HCT116 (cell line): Measurements from ENCODE around the gene GCC1. TPM values are rescaled to one million over a fixed set of nuclear protein-coding genes. Genes with fewer than 3 reads are reported as not detected.
A peak's percentile ranks its signal among the peaks of the same experiment; 100 is the strongest.

Experiments used
- ATAC-seq: fragments of 200-7000 bp; cut with Tn5 transposase; 2 replicates; pipeline ENCODE4 v1.9.1; 2020; ENCODE audit warnings: mild to moderate bottlenecking, moderate library complexity
- Bru-seq: library from RNA; stranded (reverse); fragments of 400-500 nt; gene quantifications from one replicate; lab custom pipeline; 2021; lab: Mats Ljungman, UMichigan
- BruChase-seq, 2 experiments: library from RNA; stranded (reverse); fragments of 400-500 nt; gene quantifications; one replicate each; lab custom pipeline; 2021; lab: Mats Ljungman, UMichigan
- BruUV-seq: library from RNA; stranded (reverse); fragments of 400-500 nt; replicated peaks from 2 replicates; lab custom pipeline; 2021; lab: Mats Ljungman, UMichigan
- CTCF ChIA-PET: fragments of 300-600 bp; sonication (Branson Sonifier 250); formaldehyde crosslinking; loops from one replicate; lab custom pipeline; 2021; ENCODE audit warnings: antibody characterized with exemption; lab: Charles Lee
- POLR2A ChIA-PET: fragments of 300-600, 350-600 bp; sonication (Branson Sonifier 250); formaldehyde crosslinking; loops from one replicate; lab custom pipeline; 2021; ENCODE audit warnings: antibody characterized with exemption; lab: Charles Lee
- RAD21 ChIA-PET, 2 experiments: fragments of 300-600 bp; sonication (Branson Sonifier 250); formaldehyde crosslinking; loops; one replicate each; lab custom pipeline; 2023; ENCODE audit warnings: low total read pairs in 2 of 2; ENCODE audit not compliant: uncharacterized antibody in 2 of 2, unreplicated experiment in 2 of 2, low non-redundant PET in 1 of 2; lab: Charles Lee
- DNase-seq: peaks from one replicate; pipeline ENCODE4 v3.0.0-alpha.2; 2010; ENCODE audit warnings: low read depth, low spot score
- H2AFZ ChIP-seq: fragments of 200-600 bp; shearing (Covaris generic), sonication (generic); 2 replicates; pipeline ENCODE4 v1.6.1; 2017; ENCODE audit warnings: low read depth, mixed run types, mixed read lengths, antibody characterized with exemption, low read length; ENCODE audit not compliant: poor library complexity, severe bottlenecking
- H3K27ac ChIP-seq: 2 replicates; pipeline ENCODE4 v1.5.1; 2012; ENCODE audit warnings: low read depth, low read length
- H3K27me3 ChIP-seq: fragments of 200-600 bp; sonication (generic); 2 replicates; pipeline ENCODE4 v1.6.1; 2016; ENCODE audit warnings: mixed run types, low read length, mixed read lengths; ENCODE audit not compliant: insufficient read depth
- H3K36me3 ChIP-seq, 2 experiments: fragments of 200-500 bp in 1 of 2; fragments of 200-600 bp in 1 of 2; sonication (Bioruptor generic) in 1 of 2; sonication (generic) in 1 of 2; 2 replicates each; pipeline versions ENCODE4 v1.5.1 to v1.6.1; 2014 to 2016; ENCODE audit warnings: low read length in 2 of 2, inconsistent platforms in 1 of 2, mixed read lengths in 1 of 2, mixed run types in 1 of 2; ENCODE audit not compliant: insufficient read depth in 2 of 2, control insufficient read depth in 1 of 2
- H3K4me1 ChIP-seq, 2 experiments: fragments of 200-600 bp in 1 of 2; sonication (generic) in 1 of 2; 2 replicates each; pipeline versions ENCODE4 v1.5.1 to v1.6.1; 2012 to 2017; ENCODE audit warnings: low read length in 2 of 2, inconsistent platforms in 1 of 2, mild to moderate bottlenecking in 1 of 2, mixed read lengths in 1 of 2, mixed run types in 1 of 2, moderate library complexity in 1 of 2; ENCODE audit not compliant: insufficient read depth in 2 of 2, control insufficient read depth in 1 of 2
- H3K4me2 ChIP-seq: fragments of 200-600 bp; sonication (generic); 2 replicates; pipeline ENCODE4 v1.6.1; 2017; ENCODE audit warnings: mixed run types, low read length, mixed read lengths
- H3K4me3 ChIP-seq, 2 experiments: fragments of 200-600 bp in 1 of 2; sonication (generic) in 1 of 2; replicated peaks in 1 of 2; 2 replicates each; pipeline ENCODE4 v1.5.1; 2011 to 2016; ENCODE audit warnings: low read length in 2 of 2, control low read depth in 1 of 2, low read depth in 1 of 2, mild to moderate bottlenecking in 1 of 2, mixed read lengths in 1 of 2, mixed run types in 1 of 2
- H3K79me2 ChIP-seq: fragments of 200-600 bp; sonication (generic); 2 replicates; pipeline ENCODE4 v1.6.1; 2017; ENCODE audit warnings: mild to moderate bottlenecking, mixed run types, low read length, moderate library complexity, mixed read lengths; ENCODE audit not compliant: insufficient read depth
- H3K9ac ChIP-seq: fragments of 200-600 bp; sonication (generic); 2 replicates; pipeline ENCODE4 v1.6.1; 2016; ENCODE audit warnings: low read length, mixed read lengths
- H3K9me2 ChIP-seq: fragments of 200-600 bp; sonication (generic), shearing (Covaris generic); 2 replicates; pipeline ENCODE4 v1.6.1; 2017; ENCODE audit warnings: mixed run types, mild to moderate bottlenecking, moderate library complexity; ENCODE audit not compliant: insufficient read depth
- H3K9me3 ChIP-seq, 2 experiments: fragments of 200-500 bp in 1 of 2; fragments of 200-600 bp in 1 of 2; sonication (Bioruptor generic) in 1 of 2; sonication (generic) in 1 of 2; 2 replicates each; pipeline ENCODE4 v1.6.1; 2014 to 2017; ENCODE audit warnings: low read length in 2 of 2, mixed read lengths in 2 of 2, inconsistent platforms in 1 of 2, low read depth in 1 of 2, mild to moderate bottlenecking in 1 of 2, mixed run types in 1 of 2, moderate library complexity in 1 of 2; ENCODE audit not compliant: control insufficient read depth in 1 of 2, insufficient read depth in 1 of 2
- H4K20me1 ChIP-seq: fragments of 200-600 bp; sonication (generic), shearing (Covaris generic); 2 replicates; pipeline ENCODE4 v1.6.1; 2017; ENCODE audit warnings: mixed run types, mild to moderate bottlenecking, moderate library complexity; ENCODE audit not compliant: insufficient read depth
- ATF3 ChIP-seq: IDR thresholded peaks from 2 replicates; pipeline ENCODE4 v1.6.1; 2012
- CBX3 ChIP-seq: IDR thresholded peaks from 2 replicates; pipeline ENCODE4 v1.6.1; 2012; ENCODE audit warnings: low read depth
- CEBPB ChIP-seq: IDR thresholded peaks from 2 replicates; pipeline ENCODE4 v1.6.1; 2012; ENCODE audit warnings: low read depth
- EGR1 ChIP-seq: IDR thresholded peaks from 2 replicates; pipeline ENCODE4 v1.6.1; 2012; ENCODE audit warnings: low read depth
- ELF1 ChIP-seq: IDR thresholded peaks from 2 replicates; pipeline ENCODE4 v1.6.1; 2012; ENCODE audit warnings: low read depth, borderline replicate concordance
- FOSL1 ChIP-seq: IDR thresholded peaks from 2 replicates; pipeline ENCODE4 v1.6.1; 2012; ENCODE audit warnings: low read depth
- JUND ChIP-seq: IDR thresholded peaks from 2 replicates; pipeline ENCODE4 v1.6.1; 2012
- MAX ChIP-seq: IDR thresholded peaks from 2 replicates; pipeline ENCODE4 v1.6.1; 2012
- POLR2A ChIP-seq: IDR thresholded peaks from 2 replicates; pipeline ENCODE4 v1.7.0; 2011; ENCODE audit warnings: borderline replicate concordance; ENCODE audit not compliant: insufficient read depth, insufficient read length; ENCODE audit errors: extremely low read depth
- POLR2AphosphoS5 ChIP-seq: IDR thresholded peaks from 2 replicates; pipeline ENCODE4 v1.6.1; 2011; ENCODE audit warnings: mild to moderate bottlenecking, low read depth, low read length, moderate library complexity
- RAD21 ChIP-seq: IDR thresholded peaks from 2 replicates; pipeline ENCODE4 v1.6.1; 2012; ENCODE audit warnings: low read depth, mild to moderate bottlenecking
- SP1 ChIP-seq: IDR thresholded peaks from 2 replicates; pipeline ENCODE4 v1.6.1; 2012; ENCODE audit warnings: low read depth
- YY1 ChIP-seq: IDR thresholded peaks from 2 replicates; pipeline ENCODE4 v1.6.1; 2011; ENCODE audit warnings: low read length, low read depth, moderate library complexity, mild to moderate bottlenecking; ENCODE audit not compliant: insufficient replicate concordance; ENCODE audit errors: extremely low read depth
- ZFX ChIP-seq: fragments of 450-650 bp; IDR thresholded peaks from 2 replicates; pipeline ENCODE4 v1.6.1; 2017
- ZNF274 ChIP-seq: fragments of 200-500 bp; sonication (Bioruptor generic); IDR thresholded peaks from 2 replicates; pipeline ENCODE4 v1.6.1; 2014; ENCODE audit warnings: mild to moderate bottlenecking, low read depth, low read length, inconsistent platforms
- intact Hi-C: fragments of 100-400 bp; cut with micrococcal nuclease; formaldehyde crosslinking; loops from 2 replicates; pipeline ENCODE4 v1.10.0; 2022
- long read RNA-seq: library from polyadenylated mRNA; unstranded; transcript quantifications from one replicate; pipeline ENCODE4 v2.0.0, GENCODE V29; 2021; ENCODE audit not compliant: unreplicated experiment
- polyA plus RNA-seq: library from polyadenylated mRNA; unstranded; fragments of >200 nt; gene quantifications from 2 replicates; pipeline ENCODE4 v1.2.1, GENCODE V29; 2012; ENCODE audit warnings: missing spikeins
- total RNA-seq: library from RNA; stranded (reverse); gene quantifications from one replicate; pipeline ENCODE4 v1.2.1, GENCODE V29; 2021; ENCODE audit not compliant: unreplicated experiment
- TF ChIP-seq, protein P1 (sequence below), 3 experiments: fragments of 200-600 bp in 1 of 3; sonication (generic) in 1 of 3; IDR thresholded peaks in 2 of 3; conservative IDR thresholded peaks in 1 of 3; 2 replicates each; pipeline ENCODE4 v1.5.1; 2012 to 2017; ENCODE audit warnings: low read depth in 2 of 3, low read length in 2 of 3, antibody characterized with exemption in 1 of 3, borderline replicate concordance in 1 of 3, control low read depth in 1 of 3, mild to moderate bottlenecking in 1 of 3, mixed read lengths in 1 of 3, mixed run types in 1 of 3, moderate library complexity in 1 of 3; ENCODE audit not compliant: insufficient read depth in 1 of 3

Gene GCC1, protein sequence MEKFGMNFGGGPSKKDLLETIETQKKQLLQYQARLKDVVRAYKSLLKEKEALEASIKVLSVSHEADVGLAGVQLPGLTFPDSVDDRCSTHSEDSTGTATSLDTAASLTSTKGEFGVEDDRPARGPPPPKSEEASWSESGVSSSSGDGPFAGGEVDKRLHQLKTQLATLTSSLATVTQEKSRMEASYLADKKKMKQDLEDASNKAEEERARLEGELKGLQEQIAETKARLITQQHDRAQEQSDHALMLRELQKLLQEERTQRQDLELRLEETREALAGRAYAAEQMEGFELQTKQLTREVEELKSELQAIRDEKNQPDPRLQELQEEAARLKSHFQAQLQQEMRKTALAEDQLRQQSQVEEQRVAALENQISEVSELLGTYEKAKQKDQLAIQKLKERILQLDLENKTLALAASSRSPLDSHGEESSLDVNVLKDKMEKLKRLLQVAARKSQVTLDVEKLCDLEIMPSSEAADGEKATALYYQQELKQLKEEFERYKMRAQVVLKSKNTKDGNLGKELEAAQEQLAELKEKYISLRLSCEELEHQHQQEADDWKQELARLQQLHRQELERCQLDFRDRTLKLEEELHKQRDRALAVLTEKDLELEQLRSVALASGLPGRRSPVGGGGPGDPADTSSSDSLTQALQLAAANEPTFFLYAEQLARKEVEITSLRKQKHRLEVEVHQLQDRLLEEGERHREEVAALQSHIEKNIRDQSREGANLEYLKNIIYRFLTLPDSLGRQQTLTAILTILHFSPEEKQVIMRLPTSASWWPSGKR
- total RNA-seq, result 17.9 TPM
- 14.3 and 15.8 TPM in 2 replicates for polyA plus RNA-seq
- percentile 85 among the genes with signal in this experiment for Bru-seq, nascent RNA
- BruChase-seq, experiment 1, labeled RNA remaining after a 6-hour chase, result percentile 89 among the genes with signal in this experiment
- percentile 97 among the genes with signal in this experiment for BruChase-seq, experiment 2, labeled RNA remaining after a 2-hour chase
- long read RNA-seq, full-length matches to known transcripts, result 64 of 66 reads
- long read RNA-seq, partial matches to known transcripts, result 0 of 66 reads
- long read RNA-seq, other reads (novel, unspliced or antisense), result 2 of 66 reads

DNA sequence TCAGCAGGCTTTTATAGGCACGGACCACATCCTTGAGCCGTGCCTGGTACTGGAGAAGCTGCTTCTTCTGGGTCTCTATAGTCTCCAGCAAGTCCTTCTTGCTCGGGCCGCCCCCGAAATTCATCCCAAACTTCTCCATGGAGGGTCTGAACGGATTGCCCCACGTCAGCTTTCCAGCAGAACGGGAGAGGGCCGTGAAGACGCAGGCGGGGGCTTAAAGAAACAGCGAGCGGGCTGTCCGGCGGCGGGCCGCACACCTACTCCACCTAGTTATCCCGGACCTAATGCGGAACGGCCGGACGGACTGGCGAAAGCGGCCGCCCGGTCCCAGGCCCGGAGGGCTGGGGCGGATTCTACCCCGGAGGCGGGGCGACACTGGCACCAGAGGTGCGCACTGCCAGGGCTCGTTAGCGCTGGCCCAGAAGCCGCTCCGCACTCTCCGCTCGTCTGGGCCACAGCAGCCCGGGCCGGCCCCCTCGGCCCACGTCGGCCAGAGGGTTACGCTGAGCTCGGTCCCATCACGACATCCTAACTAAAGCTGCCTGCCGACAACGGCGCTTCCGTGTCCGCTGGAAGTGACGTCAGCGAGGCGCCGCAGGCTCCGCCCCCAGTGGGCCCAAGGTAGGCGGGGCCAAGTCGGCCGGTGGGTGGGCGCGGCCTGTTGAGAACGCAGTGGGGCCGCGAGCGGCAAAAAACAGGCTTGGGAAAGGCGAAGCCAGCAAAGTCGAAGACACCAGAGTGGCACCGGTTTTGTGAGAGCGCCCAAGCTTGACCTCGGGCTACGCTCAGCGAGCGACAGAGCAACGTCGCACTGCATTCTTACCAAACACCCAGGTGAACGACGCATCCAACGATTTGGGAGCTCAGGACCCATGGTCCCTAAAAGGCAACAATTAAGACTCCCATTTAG lies at the start of gene GCC1:
Gene GCC1 (minus strand): TSS at position 553 of the 910 bp plus-strand sequence. CDS start 414 bp downstream, at position 139.
- Histone ChIP-seq H3K9ac (peak within 1 kb of the TSS; percentile 83), H3K36me3 (peaks cover 10 to 14% of the 10 kb centered on the region in 2 experiments; a peak in 3 of 4 replicates), H3K79me2 (peaks cover 43% of the 10 kb centered on the region), H3K9me3 (no peaks in the 10 kb centered on the region), H3K27ac (peak within 1 kb of the TSS; percentile 64), H3K4me1 (peaks cover 19 to 41% of the 10 kb centered on the region in 2 experiments; a peak in 3 of 4 replicates), H3K9me2 (no peaks in the 10 kb centered on the region), H4K20me1 (no peaks in the 10 kb centered on the region), H3K27me3 (no peaks in the 10 kb centered on the region), H2AFZ (peak within 1 kb of the TSS; percentile 52), H3K4me2 (peak within 1 kb of the TSS; percentile 77), H3K4me3 (peak within 1 kb of the TSS; percentile 88 to 94)
- intact Hi-C loops, result loop anchor here (5.0 kb wide), 2 partner anchors 67 to 193 kb away; partner anchors contain the start of genes SND1 and ZNF800
- TSS peak; percentile 49 for BruUV-seq
- POLR2A ChIA-PET, result no interaction called here
- ATAC-seq (peak; percentile 74), DNase-seq (peak; percentile 82)
- RAD21 ChIA-PET, result interaction anchor here in 1 of 2 experiments (0.6 kb wide), 1 partner anchor 9 kb away, joined by 3 read pairs; no protein-coding TSS in a partner anchor
- CTCF ChIA-PET, result interaction anchor here (1.3 kb wide), 1 partner anchor 44 kb away, joined by 4 read pairs; no protein-coding TSS in a partner anchor
- TF ChIP-seq CEBPB (no peak), RAD21 (no peak), ZFX (peak; percentile 85), ZNF274 (no peak), YY1 (no peak), JUND (no peak), ELF1 (no peak), CBX3 (no peak), ATF3 (no peak), SP1 (no peak), EGR1 (no peak), POLR2AphosphoS5 (peak; percentile 96), POLR2A (peak; percentile 62), FOSL1 (no peak), MAX (no peak)
- TF ChIP-seq, protein P1, sequence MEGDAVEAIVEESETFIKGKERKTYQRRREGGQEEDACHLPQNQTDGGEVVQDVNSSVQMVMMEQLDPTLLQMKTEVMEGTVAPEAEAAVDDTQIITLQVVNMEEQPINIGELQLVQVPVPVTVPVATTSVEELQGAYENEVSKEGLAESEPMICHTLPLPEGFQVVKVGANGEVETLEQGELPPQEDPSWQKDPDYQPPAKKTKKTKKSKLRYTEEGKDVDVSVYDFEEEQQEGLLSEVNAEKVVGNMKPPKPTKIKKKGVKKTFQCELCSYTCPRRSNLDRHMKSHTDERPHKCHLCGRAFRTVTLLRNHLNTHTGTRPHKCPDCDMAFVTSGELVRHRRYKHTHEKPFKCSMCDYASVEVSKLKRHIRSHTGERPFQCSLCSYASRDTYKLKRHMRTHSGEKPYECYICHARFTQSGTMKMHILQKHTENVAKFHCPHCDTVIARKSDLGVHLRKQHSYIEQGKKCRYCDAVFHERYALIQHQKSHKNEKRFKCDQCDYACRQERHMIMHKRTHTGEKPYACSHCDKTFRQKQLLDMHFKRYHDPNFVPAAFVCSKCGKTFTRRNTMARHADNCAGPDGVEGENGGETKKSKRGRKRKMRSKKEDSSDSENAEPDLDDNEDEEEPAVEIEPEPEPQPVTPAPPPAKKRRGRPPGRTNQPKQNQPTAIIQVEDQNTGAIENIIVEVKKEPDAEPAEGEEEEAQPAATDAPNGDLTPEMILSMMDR (IDR thresholded peaks at IDR 0.05 in 2 of 3, conservative IDR thresholded peaks at IDR 0.05 in 1 of 3; ENCODE audit: borderline replicate concordance in 1 of 3, insufficient read depth in 1 of 3, low read depth in 2 of 3, low read length in 2 of 3), result no peak
